KMS-11 (cell line): Measurements from ENCODE around the gene GRID2.

ENCODE experiments used
- H2AFZ ChIP-seq: fragments of 200-600 bp; sonication (generic); 2 replicates; pipeline ENCODE4 v1.6.1; 2016; ENCODE audit warnings: antibody characterized with exemption, mixed run types, low read depth
- H3K27ac ChIP-seq: fragments of 200-600 bp; sonication (generic); 2 replicates; pipeline ENCODE4 v1.6.1; 2016; ENCODE audit warnings: mild to moderate bottlenecking, mixed run types
- H3K27me3 ChIP-seq: fragments of 200-600 bp; sonication (generic); 2 replicates; pipeline ENCODE4 v1.6.1; 2017; ENCODE audit warnings: mild to moderate bottlenecking, low read depth, mixed run types, moderate library complexity; ENCODE audit not compliant: insufficient read depth
- H3K36me3 ChIP-seq: fragments of 200-600 bp; sonication (generic); 2 replicates; pipeline ENCODE4 v1.6.1; 2017; ENCODE audit warnings: mild to moderate bottlenecking, mixed run types; ENCODE audit not compliant: insufficient read depth
- H3K4me1 ChIP-seq: fragments of 200-600 bp; sonication (generic); 2 replicates; pipeline ENCODE4 v1.6.1; 2016; ENCODE audit warnings: mild to moderate bottlenecking, low read depth, mixed run types; ENCODE audit not compliant: poor library complexity, severe bottlenecking
- H3K4me2 ChIP-seq: fragments of 200-600 bp; sonication (generic); 2 replicates; pipeline ENCODE4 v1.7.0; 2016; ENCODE audit warnings: mild to moderate bottlenecking, mixed run types
- H3K4me3 ChIP-seq: fragments of 200-600 bp; sonication (generic); IDR thresholded peaks from 2 replicates; pipeline ENCODE4 v1.6.1; 2017; ENCODE audit warnings: low read depth, low read length, mixed read lengths; ENCODE audit not compliant: insufficient read depth
- H3K79me2 ChIP-seq: fragments of 200-600 bp; sonication (generic); 2 replicates; pipeline ENCODE4 v1.6.1; 2016; ENCODE audit warnings: low read depth, mixed run types; ENCODE audit not compliant: insufficient read depth
- H3K9ac ChIP-seq: fragments of 200-600 bp; sonication (generic); 2 replicates; pipeline ENCODE4 v1.6.1; 2016; ENCODE audit warnings: mild to moderate bottlenecking, mixed run types
- H4K20me1 ChIP-seq: fragments of 200-600 bp; sonication (generic); 2 replicates; pipeline ENCODE4 v1.6.1; 2016; ENCODE audit warnings: mild to moderate bottlenecking, mixed run types; ENCODE audit not compliant: insufficient read depth
- TF ChIP-seq, protein P1 (sequence below): fragments of 200-600 bp; sonication (generic); conservative IDR thresholded peaks from 2 replicates; pipeline ENCODE4 v1.6.1; 2017; ENCODE audit warnings: low read depth, mild to moderate bottlenecking, antibody characterized with exemption, low read length, moderate library complexity, mixed read lengths

Gene GRID2

DNA sequence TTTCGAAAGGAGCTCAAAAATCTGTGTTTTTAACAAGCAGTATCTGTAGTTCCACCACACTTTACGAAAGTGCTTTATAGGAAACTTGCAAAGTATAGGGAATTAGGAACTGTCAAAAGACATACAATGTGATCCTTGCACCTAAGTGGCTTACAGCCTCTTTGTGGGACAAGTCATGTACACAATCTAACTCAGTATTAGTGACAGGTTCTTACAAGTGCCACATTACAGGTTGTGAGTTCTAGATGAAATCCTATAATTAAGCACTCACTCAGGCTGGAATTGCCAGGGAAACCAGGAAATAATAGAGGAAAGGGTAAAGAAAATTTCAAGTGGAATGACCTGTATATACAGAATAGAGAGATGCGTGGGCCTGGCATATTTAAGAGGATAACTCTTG, 957.4 kb downstream of the GRID2 start:
- Histone ChIP-seq H3K27ac (no peak overlapping the region), H3K4me2 (no peak overlapping the region), H4K20me1 (no peaks in the 10 kb centered on the region), H2AFZ (no peak overlapping the region), H3K4me3 (no peak overlapping the region), H3K9ac (no peak overlapping the region), H3K36me3 (no peaks in the 10 kb centered on the region), H3K79me2 (no peaks in the 10 kb centered on the region), H3K27me3 (no peaks in the 10 kb centered on the region), H3K4me1 (no peaks in the 10 kb centered on the region)
- TF ChIP-seq, protein P1, sequence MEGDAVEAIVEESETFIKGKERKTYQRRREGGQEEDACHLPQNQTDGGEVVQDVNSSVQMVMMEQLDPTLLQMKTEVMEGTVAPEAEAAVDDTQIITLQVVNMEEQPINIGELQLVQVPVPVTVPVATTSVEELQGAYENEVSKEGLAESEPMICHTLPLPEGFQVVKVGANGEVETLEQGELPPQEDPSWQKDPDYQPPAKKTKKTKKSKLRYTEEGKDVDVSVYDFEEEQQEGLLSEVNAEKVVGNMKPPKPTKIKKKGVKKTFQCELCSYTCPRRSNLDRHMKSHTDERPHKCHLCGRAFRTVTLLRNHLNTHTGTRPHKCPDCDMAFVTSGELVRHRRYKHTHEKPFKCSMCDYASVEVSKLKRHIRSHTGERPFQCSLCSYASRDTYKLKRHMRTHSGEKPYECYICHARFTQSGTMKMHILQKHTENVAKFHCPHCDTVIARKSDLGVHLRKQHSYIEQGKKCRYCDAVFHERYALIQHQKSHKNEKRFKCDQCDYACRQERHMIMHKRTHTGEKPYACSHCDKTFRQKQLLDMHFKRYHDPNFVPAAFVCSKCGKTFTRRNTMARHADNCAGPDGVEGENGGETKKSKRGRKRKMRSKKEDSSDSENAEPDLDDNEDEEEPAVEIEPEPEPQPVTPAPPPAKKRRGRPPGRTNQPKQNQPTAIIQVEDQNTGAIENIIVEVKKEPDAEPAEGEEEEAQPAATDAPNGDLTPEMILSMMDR = no peak

DNA sequence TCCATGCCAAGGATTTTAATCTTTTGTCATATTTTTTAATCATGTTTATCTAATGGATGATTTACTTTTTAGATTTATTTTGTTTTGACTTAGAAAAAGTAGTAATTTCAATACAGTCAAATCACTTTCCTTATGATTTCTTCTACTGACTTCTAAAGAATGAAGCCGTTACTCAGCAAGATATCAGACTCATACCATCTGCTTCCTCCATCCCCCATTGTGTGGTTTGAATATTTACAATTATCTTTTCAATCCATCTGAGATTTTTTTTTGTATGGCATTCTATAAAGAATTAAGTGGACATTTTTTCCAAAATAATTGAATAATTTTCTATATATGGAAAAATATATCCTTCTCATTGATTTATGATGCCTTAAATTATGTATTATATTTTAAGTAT, 959.4 kb downstream of the GRID2 start:
- H3K27me3 ChIP-seq = no peaks in the 10 kb centered on the region
- no peak overlapping the region for H2AFZ ChIP-seq
- H3K4me3 ChIP-seq = no peak overlapping the region
- no peaks in the 10 kb centered on the region for H3K4me1 ChIP-seq
- H3K9ac ChIP-seq = no peak overlapping the region
- TF ChIP-seq, protein P1 = no peak
- H3K27ac ChIP-seq = no peak overlapping the region
- no peaks in the 10 kb centered on the region for H3K36me3 ChIP-seq
- H4K20me1 ChIP-seq = no peaks in the 10 kb centered on the region
- H3K4me2 ChIP-seq = no peak overlapping the region
- no peaks in the 10 kb centered on the region for H3K79me2 ChIP-seq

DNA sequence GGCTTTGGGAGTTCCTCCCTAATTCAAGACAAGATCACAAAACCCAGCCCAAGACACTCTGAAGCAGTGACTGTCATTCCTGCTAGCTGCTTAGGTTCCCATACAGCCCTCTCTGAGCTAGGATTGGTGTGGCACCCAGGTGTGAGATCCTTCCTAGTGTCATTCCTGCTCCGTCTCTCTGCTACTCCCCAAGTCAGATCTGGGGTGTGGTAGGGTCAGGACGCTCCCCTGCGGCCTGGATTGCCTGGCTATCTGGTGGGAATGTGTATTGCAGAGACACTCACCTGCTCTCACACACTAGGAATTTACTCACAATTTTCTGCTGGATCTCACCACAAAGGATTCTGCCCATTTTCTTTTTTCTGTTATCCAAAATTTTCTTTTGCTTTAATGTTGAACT, 964.0 kb downstream of the GRID2 start:
- H3K9ac ChIP-seq = no peak overlapping the region
- no peaks in the 10 kb centered on the region for H4K20me1 ChIP-seq
- no peaks in the 10 kb centered on the region for H3K4me1 ChIP-seq
- no peaks in the 10 kb centered on the region for H3K79me2 ChIP-seq
- H3K4me3 ChIP-seq = no peak overlapping the region
- H3K27ac ChIP-seq = no peak overlapping the region
- no peak overlapping the region for H3K4me2 ChIP-seq
- TF ChIP-seq, protein P1 = no peak
- no peak overlapping the region for H2AFZ ChIP-seq
- no peaks in the 10 kb centered on the region for H3K36me3 ChIP-seq
- H3K27me3 ChIP-seq = no peaks in the 10 kb centered on the region

DNA sequence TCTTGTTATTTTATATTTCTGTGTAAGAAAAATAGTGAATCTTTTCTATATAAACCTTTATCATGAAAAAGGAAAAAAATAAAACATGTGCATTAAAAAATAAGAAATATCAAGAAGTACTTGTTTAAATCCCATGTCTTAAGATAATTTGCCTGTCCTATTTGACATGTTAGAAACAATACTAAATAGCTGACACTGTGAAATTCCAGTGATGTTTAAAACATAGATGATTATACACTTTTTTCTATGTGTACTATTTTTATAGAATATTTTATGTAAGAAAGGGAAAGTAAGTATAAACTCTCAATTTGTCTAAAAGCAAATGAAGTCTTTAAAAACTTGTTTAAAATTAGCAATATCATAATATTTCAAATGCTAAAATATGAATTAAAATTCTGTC, 981.6 kb downstream of the GRID2 start:
- Histone ChIP-seq H3K9ac (no peak overlapping the region), H3K4me3 (no peak overlapping the region), H3K79me2 (no peaks in the 10 kb centered on the region), H3K4me2 (no peak overlapping the region), H3K36me3 (no peaks in the 10 kb centered on the region), H2AFZ (no peak overlapping the region), H3K27me3 (no peaks in the 10 kb centered on the region), H3K27ac (no peak overlapping the region), H4K20me1 (no peaks in the 10 kb centered on the region), H3K4me1 (no peaks in the 10 kb centered on the region)
- TF ChIP-seq, protein P1 = no peak

DNA sequence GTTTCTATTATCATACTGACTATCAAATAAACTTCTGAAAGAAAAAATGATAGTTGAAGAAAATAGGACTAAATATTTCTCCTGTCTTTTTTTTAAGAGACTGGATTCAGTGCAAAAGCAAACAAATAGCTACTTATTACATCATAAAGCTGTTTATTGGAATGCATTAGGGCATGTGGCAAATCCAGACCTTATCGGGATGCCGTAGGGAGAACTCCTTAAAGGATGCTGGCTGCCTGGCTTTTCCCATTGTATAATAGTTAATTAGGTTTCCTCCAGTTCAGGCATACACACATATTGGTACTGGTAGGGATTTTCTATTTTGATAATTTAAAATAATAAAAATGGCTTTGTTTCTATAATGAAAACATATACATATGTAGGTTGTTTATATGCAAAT, 985.5 kb downstream of the GRID2 start:
- Histone ChIP-seq H4K20me1 (no peaks in the 10 kb centered on the region), H3K79me2 (no peaks in the 10 kb centered on the region), H3K4me1 (no peaks in the 10 kb centered on the region), H3K9ac (no peak overlapping the region), H3K27me3 (no peaks in the 10 kb centered on the region), H3K4me2 (no peak overlapping the region), H3K4me3 (no peak overlapping the region), H3K36me3 (no peaks in the 10 kb centered on the region), H2AFZ (no peak overlapping the region), H3K27ac (no peak overlapping the region)
- TF ChIP-seq, protein P1 = no peak
